Effector CD8-positive, alpha-beta T cell (primary cell): Measurements from ENCODE around the gene TSLP.

Experiments
- DNase-seq: peaks from one replicate; lab custom pipeline; 2025; lab: John Stamatoyannopoulos, UW
- total RNA-seq, 4 experiments: gene quantifications; one replicate each; lab custom pipeline; 2026; lab: John Stamatoyannopoulos, UW

Gene TSLP
- total RNA-seq, result 0 to 0.35 (median 0) reads per million in 4 experiments

DNA sequence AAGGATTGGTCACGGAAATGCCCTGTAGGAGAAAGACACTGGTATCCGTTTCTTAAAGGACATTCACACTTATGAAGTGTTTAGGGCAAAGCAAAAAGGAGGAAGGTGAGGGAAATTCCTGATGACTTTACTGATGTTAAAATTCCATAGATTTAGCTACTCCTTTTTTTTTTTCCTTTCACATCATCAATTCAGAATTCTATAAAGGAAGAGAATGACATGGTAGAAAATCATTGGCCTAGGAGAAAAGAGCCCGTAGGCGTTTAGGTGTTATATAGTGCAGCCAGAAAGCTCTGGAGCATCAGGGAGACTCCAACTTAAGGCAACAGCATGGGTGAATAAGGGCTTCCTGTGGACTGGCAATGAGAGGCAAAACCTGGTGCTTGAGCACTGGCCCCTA lies at the start of gene TSLP:
TSS of gene TSLP (plus strand) at position 301 of the 400 bp plus-strand sequence. CDS start 178 bp downstream, outside the sequence.
- no peak for DNase-seq

DNA sequence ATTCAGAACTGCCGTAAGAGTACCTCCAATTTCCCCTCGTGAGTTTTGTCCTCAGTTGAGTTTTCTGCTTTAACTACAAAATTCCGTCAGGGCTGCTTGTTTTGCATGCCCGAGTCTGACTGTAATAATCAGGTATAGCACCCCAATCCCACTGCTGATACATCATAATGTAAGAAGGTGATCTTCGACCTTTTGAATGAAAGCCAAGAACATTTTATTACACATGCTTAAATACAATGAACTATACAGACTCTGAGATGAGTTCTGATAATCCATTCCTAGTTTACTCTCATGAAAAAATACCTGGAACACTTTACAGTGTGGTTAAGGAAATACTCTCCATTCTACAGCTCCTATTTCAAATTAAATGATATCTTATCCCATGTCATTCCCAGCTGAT lies 49.2 kb upstream of the TSLP start:
- no peak for DNase-seq

DNA sequence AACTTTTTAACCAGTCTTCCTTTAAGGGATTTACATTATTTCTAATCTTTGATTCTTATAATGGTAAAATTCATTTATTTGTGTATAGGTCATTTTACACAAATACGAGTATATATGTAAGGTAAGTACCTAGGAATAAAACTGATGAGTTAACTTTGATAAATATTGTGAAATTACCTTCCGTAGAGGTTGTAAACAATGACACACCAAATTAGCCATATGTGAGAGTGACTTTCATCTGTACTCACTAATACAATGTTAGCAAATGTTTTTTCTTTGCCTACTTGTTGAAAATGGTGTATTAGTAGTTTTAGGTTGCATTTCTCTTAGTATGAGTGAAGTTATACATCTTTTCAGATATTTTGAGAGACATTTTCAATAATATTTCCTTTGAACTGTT lies 42.6 kb upstream of the TSLP start:
- no peak for DNase-seq

DNA sequence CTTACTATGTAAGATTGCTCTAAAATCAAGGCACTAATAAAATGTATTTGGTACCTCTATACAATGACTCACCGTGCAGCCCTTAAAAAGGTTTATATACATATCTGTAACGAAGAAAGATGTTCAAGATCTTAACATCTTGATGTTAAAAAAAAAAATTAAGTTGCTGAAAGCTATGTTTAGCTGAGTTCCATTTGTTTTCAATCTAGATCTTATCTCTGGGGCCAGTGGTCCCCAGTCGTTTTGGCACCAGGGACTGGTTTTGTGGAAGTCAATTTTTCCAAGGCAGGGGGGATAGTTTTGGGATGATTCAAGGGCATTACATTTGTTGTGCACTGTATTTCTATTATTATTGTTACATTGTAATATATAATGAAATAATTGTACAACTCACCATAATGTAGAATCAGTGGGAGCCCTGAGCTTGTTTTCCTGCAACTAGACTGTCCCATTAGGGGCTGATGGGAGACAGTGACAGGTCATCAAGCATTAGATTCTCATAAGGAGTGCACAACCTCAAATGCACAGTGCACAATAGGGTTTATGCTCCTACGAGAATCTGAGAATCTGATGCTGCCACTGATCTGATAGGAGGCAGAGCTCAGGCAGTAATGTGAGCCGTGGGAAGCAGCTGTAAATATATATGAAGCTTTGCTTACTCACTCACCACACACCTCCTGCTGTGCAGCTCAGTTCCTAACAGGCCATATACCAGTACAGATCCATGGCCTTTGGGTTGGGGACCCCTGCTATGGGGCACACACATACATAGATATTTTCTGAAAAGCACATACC lies 27.6 kb upstream of the TSLP start:
- DNase-seq, result no peak

DNA sequence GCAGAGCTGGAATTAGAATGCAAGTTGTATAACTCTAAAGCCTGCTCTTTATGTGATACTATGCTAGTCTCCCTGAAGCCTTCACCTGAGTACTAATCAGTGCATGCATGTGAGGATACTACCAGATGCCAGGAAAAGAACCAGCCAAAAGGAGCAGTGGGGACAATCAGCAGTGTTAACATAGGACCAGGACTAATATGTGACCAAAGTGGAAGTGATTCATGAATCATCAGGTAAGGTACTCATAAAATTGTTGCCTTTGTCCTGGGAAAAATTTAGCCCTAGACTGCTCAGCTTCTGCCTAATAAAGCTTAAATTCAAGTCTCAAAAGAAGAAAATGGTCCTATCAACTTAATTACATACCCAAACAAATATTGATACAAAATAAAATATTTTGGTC lies 13.4 kb upstream of the TSLP start:
- DNase-seq, result no peak

DNA sequence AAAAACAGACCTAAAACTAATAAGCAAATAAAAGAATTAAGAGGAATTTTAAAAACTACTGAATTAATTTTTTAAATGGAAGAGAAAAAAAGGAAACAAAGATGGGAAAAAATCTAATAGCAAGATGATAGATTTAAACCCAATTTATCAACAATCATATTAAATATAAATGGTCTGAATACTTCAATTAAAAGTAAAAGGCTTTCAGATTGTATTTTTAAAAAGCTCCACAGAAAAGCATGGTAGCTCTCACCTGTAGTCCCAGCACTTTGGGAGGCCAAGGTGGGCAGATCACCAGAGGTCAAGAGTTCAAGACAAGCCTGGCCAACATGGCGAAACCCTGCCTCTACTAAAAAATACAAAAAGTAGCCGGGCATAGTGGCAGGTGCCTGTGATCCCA lies 11.3 kb upstream of the TSLP start:
- DNase-seq, result no peak

DNA sequence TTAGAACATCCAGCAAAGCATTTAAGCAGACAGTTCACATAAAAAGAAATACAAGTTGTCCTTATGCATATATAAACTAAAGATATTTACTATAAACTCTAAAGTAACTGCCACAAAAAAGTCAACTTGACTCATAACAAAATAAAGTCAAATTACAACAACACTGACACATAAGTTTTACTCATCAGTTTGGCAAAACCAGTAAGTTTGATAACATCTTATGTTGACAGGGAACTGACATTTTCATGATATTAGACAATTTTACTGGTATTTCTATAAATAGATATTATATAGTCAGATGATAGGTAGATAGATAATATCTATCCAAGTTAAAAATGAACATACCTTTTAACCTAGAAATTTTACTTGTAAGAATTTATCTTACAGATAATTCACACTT lies 9.9 kb upstream of the TSLP start:
- DNase-seq, result no peak

DNA sequence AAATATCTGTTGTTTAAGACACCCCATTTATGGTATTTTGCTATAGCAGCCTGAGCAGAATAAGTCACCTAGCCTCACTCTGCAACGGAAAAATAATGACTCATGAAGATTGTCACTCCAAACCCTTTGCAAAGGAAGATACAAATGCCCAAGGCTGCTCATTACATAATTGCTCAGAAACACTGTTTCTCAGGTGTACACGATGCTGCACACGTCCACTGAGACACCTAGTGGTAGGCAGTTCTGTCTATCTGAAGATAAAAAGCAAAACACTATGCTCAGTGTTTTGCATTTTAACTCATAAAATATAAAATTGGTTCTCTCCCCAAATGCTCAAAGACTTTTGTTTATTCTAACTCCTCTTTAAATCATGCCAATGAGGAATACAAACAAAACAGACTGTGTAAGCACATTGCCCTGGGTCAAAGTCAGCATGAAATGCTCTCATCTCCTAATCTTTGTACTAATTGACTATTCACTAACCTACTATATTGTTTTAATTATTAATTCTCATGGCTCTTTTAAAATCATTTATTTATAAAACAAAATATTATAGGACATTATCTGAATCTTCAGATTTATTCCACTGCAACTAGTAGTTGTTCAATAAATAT lies 7.7 kb upstream of the TSLP start:
- no peak for DNase-seq

DNA sequence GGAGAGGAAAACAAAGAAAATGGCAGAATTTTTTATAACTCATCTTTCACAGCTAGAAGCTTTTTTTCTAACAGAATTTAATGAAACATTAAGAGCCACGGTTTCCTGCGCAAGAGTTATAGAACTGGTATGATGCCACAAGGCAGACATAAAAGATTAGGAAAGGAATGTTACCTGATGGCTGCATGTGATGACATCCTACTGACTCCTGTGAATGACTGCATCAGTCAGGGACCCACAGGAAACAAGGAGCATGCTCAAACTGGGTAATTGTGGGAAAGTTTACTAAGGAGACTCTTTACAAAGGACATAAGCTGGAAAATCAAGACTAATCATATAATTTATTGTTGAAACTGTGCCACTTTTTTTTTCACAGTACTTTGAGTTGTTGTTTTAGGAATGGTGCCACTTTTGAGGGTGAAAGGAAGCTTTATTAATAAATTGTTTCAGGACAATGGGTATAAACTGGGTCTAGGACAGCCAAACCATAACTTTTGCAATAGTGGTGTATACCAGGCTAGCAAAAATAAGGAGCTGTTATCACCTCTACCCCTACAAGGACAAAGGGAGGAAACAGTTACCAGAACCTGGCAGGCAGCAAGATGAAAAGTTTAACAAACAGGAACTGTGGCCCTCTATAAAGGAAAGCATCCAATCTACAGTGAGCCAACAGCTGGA lies 5.1 kb upstream of the TSLP start:
- DNase-seq, result no peak

DNA sequence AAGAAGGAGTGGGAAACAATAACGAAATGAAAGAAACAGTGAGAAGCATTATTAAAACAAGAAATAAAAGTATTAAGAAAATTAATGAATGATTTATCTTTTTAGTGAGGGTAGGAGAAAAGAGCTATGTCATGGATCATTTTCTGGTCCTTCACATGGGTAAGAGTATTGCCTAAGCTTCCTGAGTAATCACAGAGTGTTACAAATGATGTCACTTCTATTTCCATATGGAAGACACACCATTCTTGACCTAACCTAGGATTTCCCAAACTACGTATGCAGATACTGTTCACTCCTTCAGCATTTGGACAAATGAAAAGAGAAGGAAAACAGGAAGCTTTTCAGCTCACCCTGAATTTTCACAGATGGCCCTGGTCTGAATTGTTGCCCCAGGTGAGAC lies 3.3 kb upstream of the TSLP start:
- no peak for DNase-seq

DNA sequence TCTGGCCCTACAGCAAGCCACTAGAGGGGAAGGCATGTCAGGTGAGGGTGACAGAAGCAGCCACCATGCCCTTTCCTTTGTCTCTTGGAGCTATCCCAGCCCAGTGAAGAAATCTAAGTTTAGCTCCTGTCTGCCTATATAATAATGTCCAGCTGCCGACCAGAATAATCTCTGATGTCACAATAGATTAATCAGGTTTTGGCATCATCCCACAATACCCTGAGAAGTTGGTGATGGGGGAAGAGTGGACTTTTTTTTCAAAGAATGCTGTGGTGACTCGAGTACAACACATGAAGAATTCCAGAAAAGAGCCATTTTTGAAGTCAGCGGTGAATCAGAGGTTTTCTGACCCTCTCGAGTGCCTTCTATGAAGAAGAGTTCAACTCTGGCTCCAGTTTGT lies 1.7 kb upstream of the TSLP start:
- DNase-seq, result no peak

DNA sequence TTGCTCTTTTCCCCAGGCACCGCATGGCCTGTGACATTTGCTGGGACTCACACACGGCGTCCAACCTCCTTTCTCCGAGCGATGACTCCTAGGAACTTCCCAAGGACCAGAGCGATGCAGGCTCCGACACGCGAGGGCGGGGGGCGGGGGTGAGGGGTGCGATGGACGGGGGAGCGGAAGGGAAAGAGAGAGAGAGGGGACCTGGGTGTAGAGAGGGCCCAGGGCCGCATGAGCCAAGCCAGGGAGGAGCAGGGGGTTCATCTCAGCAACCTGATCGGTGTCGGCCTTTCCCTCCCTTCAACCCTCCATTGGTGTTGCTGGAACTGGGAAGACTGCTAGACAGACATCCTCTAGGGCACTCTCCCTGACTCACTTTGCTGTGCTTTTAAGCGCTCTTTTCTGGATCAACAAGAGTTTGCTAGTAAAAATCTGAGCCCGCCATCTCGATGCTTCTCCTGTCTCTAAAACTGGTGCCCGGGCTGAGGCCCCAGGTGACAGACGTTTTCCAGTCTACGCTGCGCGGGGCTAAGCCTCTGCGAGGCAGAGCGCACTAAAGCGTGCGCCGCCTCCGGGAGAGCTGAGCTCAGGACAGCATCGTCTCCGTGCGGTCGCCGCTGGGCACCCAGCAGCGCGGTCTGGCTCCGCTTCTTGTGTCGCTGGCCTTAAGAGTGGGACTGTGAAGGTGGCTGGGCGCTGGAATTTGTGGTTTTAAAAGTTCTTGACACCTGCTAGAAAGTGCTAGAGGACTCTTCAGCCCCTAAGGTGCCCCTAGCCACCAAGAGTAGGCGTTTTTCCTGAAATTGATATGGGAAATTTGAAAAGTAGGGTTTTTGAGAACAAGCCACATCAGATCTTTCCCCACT lies 1.0 kb upstream of the TSLP start:
- DNase-seq, result no peak

DNA sequence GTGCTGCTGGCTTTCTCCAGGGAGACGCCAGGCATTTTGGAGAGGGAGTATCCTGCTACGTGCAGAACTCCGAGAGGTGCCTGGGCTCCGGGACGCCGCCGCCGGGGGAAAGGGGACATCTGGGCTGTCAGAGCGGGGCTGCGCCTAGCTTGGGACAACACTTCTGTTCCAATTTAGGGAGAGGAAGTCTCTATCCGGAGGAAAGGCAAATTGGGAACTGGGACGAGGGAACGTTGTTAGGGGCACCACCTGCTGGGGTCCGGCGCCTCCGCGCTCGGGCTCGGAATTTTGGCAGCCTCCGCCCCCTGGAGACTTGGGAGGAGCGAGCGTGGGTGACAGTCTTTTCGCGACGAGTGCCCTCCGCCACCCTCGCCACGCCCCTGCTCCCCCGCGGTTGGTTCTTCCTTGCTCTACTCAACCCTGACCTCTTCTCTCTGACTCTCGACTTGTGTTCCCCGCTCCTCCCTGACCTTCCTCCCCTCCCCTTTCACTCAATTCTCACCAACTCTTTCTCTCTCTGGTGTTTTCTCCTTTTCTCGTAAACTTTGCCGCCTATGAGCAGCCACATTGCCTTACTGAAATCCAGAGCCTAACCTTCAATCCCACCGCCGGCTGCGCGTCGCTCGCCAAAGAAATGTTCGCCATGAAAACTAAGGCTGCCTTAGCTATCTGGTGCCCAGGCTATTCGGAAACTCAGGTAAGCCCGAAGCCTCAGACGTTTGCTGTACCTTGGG lies 1.6 kb downstream of the TSLP start:
- DNase-seq, result peak; percentile 31

DNA sequence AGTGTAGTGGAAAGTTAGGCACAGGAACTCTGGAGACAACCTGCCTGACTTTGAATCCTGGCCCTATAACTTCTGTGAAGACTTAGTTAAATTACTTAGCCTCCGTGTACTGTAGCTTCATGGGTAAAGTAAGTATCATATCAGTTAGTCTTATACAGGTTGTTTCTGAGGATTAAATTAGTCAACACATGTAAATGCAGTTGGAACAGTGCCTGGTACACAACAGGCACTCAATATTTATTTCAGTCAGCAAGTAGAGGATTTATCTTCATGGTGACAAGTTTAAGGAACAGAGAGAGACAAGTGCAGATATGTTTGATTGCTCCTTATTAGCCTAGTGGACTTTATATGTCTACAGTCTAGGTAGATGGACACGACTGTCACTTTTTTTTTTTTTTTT lies 2.7 kb downstream of the TSLP start:
- no peak for DNase-seq

DNA sequence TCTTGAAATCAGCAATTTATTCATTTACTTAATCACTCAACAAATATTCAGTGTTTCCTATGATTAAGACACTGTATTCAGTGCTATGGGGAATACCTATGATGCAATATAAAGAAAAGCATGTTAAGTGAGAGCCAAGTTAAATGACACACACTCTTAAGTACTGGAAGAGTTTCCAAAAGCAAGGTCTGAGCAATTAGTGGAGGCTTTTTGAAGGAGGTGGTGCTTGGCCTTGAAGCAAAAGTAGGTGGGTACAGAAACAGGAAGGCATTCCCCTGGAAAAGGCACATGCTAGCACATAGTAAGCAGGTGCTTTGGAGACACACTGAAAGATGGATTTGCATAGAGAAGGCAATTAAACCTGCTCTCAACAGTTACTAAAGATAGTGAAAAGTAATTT lies 4.0 kb downstream of the TSLP start:
- no peak for DNase-seq

DNA sequence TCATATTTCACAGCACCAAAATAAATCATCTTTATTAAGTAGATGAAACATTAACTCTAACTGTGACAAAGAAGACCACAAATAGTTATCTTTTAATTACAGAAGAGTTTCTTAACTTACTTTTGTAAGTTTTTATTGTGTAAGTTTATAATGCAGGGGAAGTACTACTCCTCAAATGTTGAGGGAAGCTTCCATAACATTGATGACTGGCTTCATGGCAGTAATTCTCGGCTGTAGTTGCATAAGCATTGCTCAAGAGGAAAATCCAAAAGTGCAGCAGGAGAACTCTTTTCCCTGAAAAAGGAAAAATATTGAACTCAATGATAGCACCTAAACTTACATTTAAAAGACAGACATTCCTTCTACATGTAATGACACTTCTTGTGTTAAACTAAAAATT lies 4.6 kb downstream of the TSLP start:
- DNase-seq, result no peak

DNA sequence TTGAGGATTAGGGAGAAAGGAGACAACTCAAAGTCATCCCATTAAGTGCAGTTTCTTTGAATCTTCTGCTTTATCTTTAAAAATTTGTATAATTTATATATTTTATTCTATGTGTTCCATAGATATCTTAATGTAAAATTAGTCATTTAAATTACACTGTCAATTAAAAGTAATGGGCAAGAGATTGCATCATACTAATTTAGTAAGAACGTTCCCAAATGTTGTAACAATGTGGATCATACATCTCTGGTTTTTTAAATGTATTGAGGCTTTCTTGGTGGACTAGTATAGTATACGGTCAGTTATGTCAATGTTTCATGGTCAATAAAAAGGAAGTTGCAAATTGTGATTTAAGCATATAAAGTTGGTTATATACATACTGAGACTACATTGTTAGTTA lies 6.2 kb downstream of the TSLP start:
- DNase-seq, result no peak

DNA sequence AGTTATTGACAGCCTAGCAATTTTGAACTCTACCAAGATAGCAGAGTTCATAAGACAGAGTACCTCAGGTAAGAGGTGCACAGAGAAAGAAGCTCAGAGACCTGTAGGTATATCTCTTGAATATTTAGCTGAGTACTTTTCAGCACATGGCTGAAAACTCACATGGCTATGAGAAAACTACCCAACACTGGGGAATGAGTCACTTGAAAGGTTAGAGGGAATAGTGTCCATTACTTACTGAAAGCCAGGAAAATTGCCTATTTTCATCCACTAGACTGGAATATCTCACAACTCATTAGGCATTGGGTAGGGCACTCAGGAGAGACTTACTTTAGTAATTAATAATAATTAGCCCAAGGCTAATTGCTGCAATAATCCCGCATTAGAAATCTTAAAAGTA lies 8.3 kb downstream of the TSLP start:
- DNase-seq, result no peak

DNA sequence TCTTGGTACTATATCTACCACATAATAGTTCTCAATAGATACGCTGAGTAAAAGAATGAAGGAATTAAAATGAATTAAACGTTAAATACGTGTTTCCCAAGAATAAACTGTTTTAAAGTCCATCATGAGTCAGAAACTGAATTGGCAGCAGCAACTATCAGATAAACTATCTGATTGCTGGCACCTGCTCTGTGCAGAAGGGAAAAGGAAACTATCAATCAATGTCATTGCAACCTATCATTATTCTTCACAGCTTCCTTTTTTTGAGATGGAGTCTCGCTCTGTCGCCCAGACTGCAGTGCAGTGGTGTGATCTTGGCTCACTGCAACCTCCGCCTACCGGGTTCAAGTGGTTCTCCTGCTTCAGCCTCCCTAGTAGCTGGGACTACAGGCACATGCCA lies 11.8 kb downstream of the TSLP start:
- no peak for DNase-seq

DNA sequence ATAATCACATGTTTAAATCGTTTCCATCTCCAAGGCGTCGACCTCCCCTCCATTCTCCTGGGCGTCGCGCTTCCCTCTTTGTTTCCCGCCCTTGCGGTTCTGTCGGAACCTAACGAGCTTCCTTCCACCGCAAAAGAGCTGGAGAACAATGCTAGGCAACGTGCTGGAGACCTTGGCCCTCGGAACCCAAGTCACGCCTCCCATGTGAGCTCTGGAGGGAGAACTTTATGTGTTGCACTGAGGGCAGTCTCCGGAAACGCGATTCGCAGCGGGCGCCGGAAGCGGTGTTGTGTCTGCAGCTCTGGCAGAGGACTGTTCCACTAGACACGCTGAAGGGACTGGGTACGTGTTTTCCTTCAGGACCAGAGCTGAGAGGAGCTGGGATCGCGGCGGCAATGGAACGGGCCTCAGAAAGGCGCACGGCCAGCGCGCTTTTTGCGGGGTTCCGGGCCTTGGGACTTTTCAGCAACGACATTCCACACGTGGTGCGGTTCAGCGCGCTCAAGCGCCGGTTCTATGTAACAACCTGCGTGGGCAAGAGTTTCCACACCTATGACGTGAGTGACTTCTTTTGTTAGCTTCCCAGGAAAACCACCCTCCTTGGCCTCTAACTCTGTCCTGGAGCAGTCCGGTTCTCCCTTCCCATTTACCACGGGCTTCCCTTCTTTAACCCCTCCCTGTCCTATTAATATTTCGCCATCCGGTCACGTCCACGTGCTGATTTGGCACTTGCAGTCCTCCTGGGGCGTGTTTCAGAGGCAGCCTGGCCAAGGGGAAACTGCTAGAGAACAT lies 20.7 kb downstream of the TSLP start, which contains the start of gene WDR36:
TSS of gene WDR36 (plus strand) at position 287 of the 792 bp plus-strand sequence. CDS start at position 396, 109 bp downstream.
- peak; percentile 77 for DNase-seq
